WTC11 (cell line): ENCODE measurements around the gene MREG. TPM values are rescaled to one million over a fixed set of nuclear protein-coding genes. Genes with fewer than 3 reads are reported as not detected.
A peak's percentile ranks its signal among the peaks of the same experiment; 100 is the strongest.

Source experiments
- ATAC-seq: fragments of 200-7000 bp; cut with Tn5 transposase; 2 replicates; pipeline ENCODE4 v1.10.0; 2021; ENCODE audit warnings: mild to moderate bottlenecking, moderate library complexity
- CTCF ChIA-PET: fragments of 300-600 bp; sonication (Branson Sonifier 250); formaldehyde crosslinking; loops from one replicate; lab custom pipeline; 2021; ENCODE audit warnings: antibody characterized with exemption; lab: Charles Lee
- POLR2A ChIA-PET: fragments of 350-600 bp; sonication (Branson Sonifier 250); formaldehyde crosslinking; loops from one replicate; lab custom pipeline; 2021; ENCODE audit warnings: antibody characterized with exemption; lab: Charles Lee
- DNase-seq: peaks from one replicate; pipeline ENCODE4 v3.0.0; 2021; ENCODE audit warnings: low spot score
- H3K27ac Mint-ChIP-seq: 2 replicates; pipeline ENCODE4 v1.8.0; 2021; ENCODE audit warnings: mixed read lengths
- H3K27me3 Mint-ChIP-seq: 2 replicates; pipeline ENCODE4 v1.8.0; 2021; ENCODE audit warnings: low read depth, mild to moderate bottlenecking, moderate library complexity, mixed read lengths
- H3K36me3 Mint-ChIP-seq: 2 replicates; pipeline ENCODE4 v1.8.0; 2021; ENCODE audit warnings: mixed read lengths
- H3K4me1 Mint-ChIP-seq: 2 replicates; pipeline ENCODE4 v1.8.0; 2022; ENCODE audit warnings: mixed read lengths
- H3K4me3 Mint-ChIP-seq: 2 replicates; pipeline ENCODE4 v1.8.0; 2021; ENCODE audit warnings: mild to moderate bottlenecking, moderate library complexity, mixed read lengths
- H3K9me3 Mint-ChIP-seq: 2 replicates; pipeline ENCODE4 v1.8.0; 2021; ENCODE audit warnings: mixed read lengths
- CDX4 ChIP-seq: fragments of 250-450 bp; sonication (Bioruptor Pico); IDR thresholded peaks from 2 replicates; pipeline ENCODE4 v1.9.0; 2021; ENCODE audit warnings: moderate library complexity, mild to moderate bottlenecking, inconsistent platforms, borderline replicate concordance
- FOXJ3 ChIP-seq: sonication (generic); formaldehyde crosslinking; IDR thresholded peaks from 2 replicates; pipeline ENCODE4 v1.9.0; 2021; ENCODE audit warnings: missing genetic modification reagents, mild to moderate bottlenecking, borderline replicate concordance
- FOXP1 ChIP-seq: sonication (generic); formaldehyde crosslinking; IDR thresholded peaks from 2 replicates; pipeline ENCODE4 v1.8.0; 2022; ENCODE audit warnings: missing genetic modification reagents, mild to moderate bottlenecking, moderate library complexity, borderline replicate concordance
- HMGA2 ChIP-seq: fragments of 250-450 bp; sonication (Bioruptor Pico); IDR thresholded peaks from 2 replicates; pipeline ENCODE4 v1.4.0; 2021; ENCODE audit warnings: mild to moderate bottlenecking, moderate library complexity
- IRF2 ChIP-seq: sonication (generic); formaldehyde crosslinking; IDR thresholded peaks from 2 replicates; pipeline ENCODE4 v1.8.0; 2022; ENCODE audit warnings: low read depth, missing genetic modification reagents, borderline replicate concordance
- JUN ChIP-seq: sonication (generic); formaldehyde crosslinking; IDR thresholded peaks from 2 replicates; pipeline ENCODE4 v1.8.0; 2023; ENCODE audit warnings: mild to moderate bottlenecking, missing genetic modification reagents
- NR1H2 ChIP-seq: sonication (generic); formaldehyde crosslinking; IDR thresholded peaks from 2 replicates; pipeline ENCODE4 v1.9.0; 2021; ENCODE audit warnings: mild to moderate bottlenecking, moderate library complexity, missing genetic modification reagents
- NR3C1 ChIP-seq: sonication (generic); formaldehyde crosslinking; conservative IDR thresholded peaks from 2 replicates; pipeline ENCODE4 v1.8.1; 2023; ENCODE audit warnings: low read depth, mild to moderate bottlenecking, missing genetic modification reagents
- OVOL2 ChIP-seq: fragments of 250-450 bp; sonication (Bioruptor Pico); IDR thresholded peaks from 2 replicates; pipeline ENCODE4 v1.9.0; 2021; ENCODE audit warnings: mild to moderate bottlenecking, borderline replicate concordance
- SMAD4 ChIP-seq: sonication (generic); formaldehyde crosslinking; IDR thresholded peaks from 2 replicates; pipeline ENCODE4 v1.8.0; 2022; ENCODE audit warnings: mild to moderate bottlenecking, missing genetic modification reagents
- SOX15 ChIP-seq: fragments of 250-450 bp; sonication (Bioruptor Pico); IDR thresholded peaks from 2 replicates; pipeline ENCODE4 v1.9.0; 2021; ENCODE audit warnings: mild to moderate bottlenecking
- TCF7 ChIP-seq: sonication (generic); formaldehyde crosslinking; IDR thresholded peaks from 2 replicates; pipeline ENCODE4 v1.8.0; 2022; ENCODE audit warnings: mild to moderate bottlenecking, low read depth, missing genetic modification reagents, moderate library complexity
- TP53 ChIP-seq: sonication (generic); formaldehyde crosslinking; IDR thresholded peaks from 2 replicates; pipeline ENCODE4 v1.8.1; 2023; ENCODE audit warnings: mild to moderate bottlenecking, missing genetic modification reagents
- ZBTB21 ChIP-seq: sonication (generic); formaldehyde crosslinking; IDR thresholded peaks from 2 replicates; pipeline ENCODE4 v1.8.1; 2023; ENCODE audit warnings: mild to moderate bottlenecking, missing genetic modification reagents, borderline replicate concordance
- ZNF121 ChIP-seq: sonication (generic); formaldehyde crosslinking; IDR thresholded peaks from 2 replicates; pipeline ENCODE4 v1.8.0; 2023; ENCODE audit warnings: missing genetic modification reagents
- ZNF219 ChIP-seq: sonication (generic); formaldehyde crosslinking; IDR thresholded peaks from 2 replicates; pipeline ENCODE4 v1.8.0; 2023; ENCODE audit warnings: missing genetic modification reagents, mild to moderate bottlenecking, borderline replicate concordance
- ZNF671 ChIP-seq: fragments of 250-450 bp; sonication (Bioruptor Pico); IDR thresholded peaks from 2 replicates; pipeline ENCODE4 v1.8.0; 2021; ENCODE audit warnings: mild to moderate bottlenecking
- total RNA-seq: library from RNA; stranded (reverse); gene quantifications from 3 replicates; pipeline ENCODE4 v1.2.3, GENCODE V29; 2021
- TF ChIP-seq, protein P1 (sequence below): sonication (generic); formaldehyde crosslinking; IDR thresholded peaks from 2 replicates; pipeline ENCODE4 v1.8.1; 2022; ENCODE audit warnings: mild to moderate bottlenecking, missing genetic modification reagents, moderate library complexity, borderline replicate concordance
- TF ChIP-seq, protein P2 (sequence below): sonication (generic); formaldehyde crosslinking; IDR thresholded peaks from 2 replicates; pipeline ENCODE4 v1.8.1; 2023; ENCODE audit warnings: mild to moderate bottlenecking, moderate library complexity, missing genetic modification reagents
- TF ChIP-seq, protein P3 (sequence below): sonication (generic); formaldehyde crosslinking; IDR thresholded peaks from 2 replicates; pipeline ENCODE4 v1.8.1; 2023; ENCODE audit warnings: mild to moderate bottlenecking, missing genetic modification reagents, moderate library complexity
- TF ChIP-seq, protein P4 (sequence below): sonication (generic); formaldehyde crosslinking; IDR thresholded peaks from 2 replicates; pipeline ENCODE4 v1.8.1; 2022; ENCODE audit warnings: low read depth, mild to moderate bottlenecking, moderate library complexity, missing genetic modification reagents, borderline replicate concordance
- TF ChIP-seq, protein P5 (sequence below): sonication (generic); formaldehyde crosslinking; IDR thresholded peaks from 2 replicates; pipeline ENCODE4 v1.8.0; 2023; ENCODE audit warnings: mild to moderate bottlenecking, missing genetic modification reagents
- TF ChIP-seq, protein P6 (sequence below): fragments of 250-450 bp; sonication (Bioruptor Pico); IDR thresholded peaks from 2 replicates; pipeline ENCODE4 v2.1.2; 2022; ENCODE audit warnings: mild to moderate bottlenecking, moderate library complexity
- TF ChIP-seq, protein P7 (sequence below): sonication (generic); formaldehyde crosslinking; IDR thresholded peaks from 2 replicates; pipeline ENCODE4 v1.8.1; 2023; ENCODE audit warnings: mild to moderate bottlenecking, missing genetic modification reagents, moderate library complexity

Gene MREG
- total RNA-seq, 1 experiment from 2014 or later, result 23.8 TPM

GRCh38 chr2:215898363-215898762 lies 115.0 kb downstream of the MREG start:
- ChIA-PET CTCF (no interaction called here), POLR2A (no interaction called here)
- DNase-seq (no peak), ATAC-seq (no peak)
- Mint-ChIP-seq H3K4me1 (peaks cover 4% of the 10 kb centered on the region; the same call in 1 of the 2 replicates), H3K36me3 (peaks cover 11% of the 10 kb centered on the region), H3K4me3 (no peak overlapping the region), H3K27me3 (peaks cover 6% of the 10 kb centered on the region; the same call in 1 of the 2 replicates), H3K27ac (no peak overlapping the region), H3K9me3 (peaks cover 11% of the 10 kb centered on the region)
- TF ChIP-seq ZNF671 (CRISPR knock-in tag) (no peak), TP53 (CRISPR knock-in tag) (no peak), SOX15 (CRISPR knock-in tag) (no peak), CDX4 (CRISPR knock-in tag) (no peak), TCF7 (CRISPR knock-in tag) (no peak), JUN (CRISPR knock-in tag) (no peak), IRF2 (CRISPR knock-in tag) (no peak), FOXJ3 (CRISPR knock-in tag) (no peak), HMGA2 (CRISPR knock-in tag) (no peak), FOXP1 (CRISPR knock-in tag) (no peak), ZNF121 (CRISPR knock-in tag) (no peak)
- TF ChIP-seq, protein P1, sequence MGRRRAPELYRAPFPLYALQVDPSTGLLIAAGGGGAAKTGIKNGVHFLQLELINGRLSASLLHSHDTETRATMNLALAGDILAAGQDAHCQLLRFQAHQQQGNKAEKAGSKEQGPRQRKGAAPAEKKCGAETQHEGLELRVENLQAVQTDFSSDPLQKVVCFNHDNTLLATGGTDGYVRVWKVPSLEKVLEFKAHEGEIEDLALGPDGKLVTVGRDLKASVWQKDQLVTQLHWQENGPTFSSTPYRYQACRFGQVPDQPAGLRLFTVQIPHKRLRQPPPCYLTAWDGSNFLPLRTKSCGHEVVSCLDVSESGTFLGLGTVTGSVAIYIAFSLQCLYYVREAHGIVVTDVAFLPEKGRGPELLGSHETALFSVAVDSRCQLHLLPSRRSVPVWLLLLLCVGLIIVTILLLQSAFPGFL (CRISPR knock-in tag), result no peak
- TF ChIP-seq, protein P2, sequence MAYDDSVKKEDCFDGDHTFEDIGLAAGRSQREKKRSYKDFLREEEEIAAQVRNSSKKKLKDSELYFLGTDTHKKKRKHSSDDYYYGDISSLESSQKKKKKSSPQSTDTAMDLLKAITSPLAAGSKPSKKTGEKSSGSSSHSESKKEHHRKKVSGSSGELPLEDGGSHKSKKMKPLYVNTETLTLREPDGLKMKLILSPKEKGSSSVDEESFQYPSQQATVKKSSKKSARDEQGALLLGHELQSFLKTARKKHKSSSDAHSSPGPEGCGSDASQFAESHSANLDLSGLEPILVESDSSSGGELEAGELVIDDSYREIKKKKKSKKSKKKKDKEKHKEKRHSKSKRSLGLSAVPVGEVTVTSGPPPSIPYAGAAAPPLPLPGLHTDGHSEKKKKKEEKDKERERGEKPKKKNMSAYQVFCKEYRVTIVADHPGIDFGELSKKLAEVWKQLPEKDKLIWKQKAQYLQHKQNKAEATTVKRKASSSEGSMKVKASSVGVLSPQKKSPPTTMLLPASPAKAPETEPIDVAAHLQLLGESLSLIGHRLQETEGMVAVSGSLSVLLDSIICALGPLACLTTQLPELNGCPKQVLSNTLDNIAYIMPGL, result no peak
- TF ChIP-seq, protein P3, sequence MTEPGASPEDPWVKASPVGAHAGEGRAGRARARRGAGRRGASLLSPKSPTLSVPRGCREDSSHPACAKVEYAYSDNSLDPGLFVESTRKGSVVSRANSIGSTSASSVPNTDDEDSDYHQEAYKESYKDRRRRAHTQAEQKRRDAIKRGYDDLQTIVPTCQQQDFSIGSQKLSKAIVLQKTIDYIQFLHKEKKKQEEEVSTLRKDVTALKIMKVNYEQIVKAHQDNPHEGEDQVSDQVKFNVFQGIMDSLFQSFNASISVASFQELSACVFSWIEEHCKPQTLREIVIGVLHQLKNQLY, result no peak
- TF ChIP-seq, protein P4, sequence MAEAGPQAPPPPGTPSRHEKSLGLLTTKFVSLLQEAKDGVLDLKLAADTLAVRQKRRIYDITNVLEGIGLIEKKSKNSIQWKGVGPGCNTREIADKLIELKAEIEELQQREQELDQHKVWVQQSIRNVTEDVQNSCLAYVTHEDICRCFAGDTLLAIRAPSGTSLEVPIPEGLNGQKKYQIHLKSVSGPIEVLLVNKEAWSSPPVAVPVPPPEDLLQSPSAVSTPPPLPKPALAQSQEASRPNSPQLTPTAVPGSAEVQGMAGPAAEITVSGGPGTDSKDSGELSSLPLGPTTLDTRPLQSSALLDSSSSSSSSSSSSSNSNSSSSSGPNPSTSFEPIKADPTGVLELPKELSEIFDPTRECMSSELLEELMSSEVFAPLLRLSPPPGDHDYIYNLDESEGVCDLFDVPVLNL (CRISPR knock-in tag), result no peak

DNA sequence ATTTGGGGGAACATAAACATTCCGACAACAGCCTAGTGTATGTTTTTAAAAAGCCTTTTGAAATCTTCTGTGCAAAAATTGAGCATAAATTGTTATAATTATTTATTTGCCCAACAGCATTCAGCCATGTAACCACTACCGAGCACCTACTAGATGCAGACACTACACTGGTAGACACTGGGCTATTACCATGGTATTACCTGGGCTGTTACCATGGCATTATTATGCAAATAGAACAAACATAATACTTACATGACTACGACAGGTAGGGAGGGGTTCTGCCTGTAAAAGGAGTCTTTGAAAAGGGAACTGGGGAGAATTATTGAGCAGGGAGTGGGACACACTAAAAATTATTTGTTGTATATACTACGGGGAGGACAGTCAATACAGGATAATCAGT lies 116.4 kb downstream of the MREG start:
- DNase-seq, result no peak
- ChIA-PET CTCF (no interaction called here), POLR2A (no interaction called here)
- Mint-ChIP-seq H3K27ac (no peak overlapping the region), H3K36me3 (peaks cover 11% of the 10 kb centered on the region), H3K4me1 (peaks cover 4% of the 10 kb centered on the region; the same call in 1 of the 2 replicates), H3K27me3 (peaks cover 6% of the 10 kb centered on the region; the same call in 1 of the 2 replicates), H3K9me3 (peaks cover 11% of the 10 kb centered on the region), H3K4me3 (no peak overlapping the region)
- ATAC-seq, result peak; percentile 55
- no peak for TF ChIP-seq FOXP1 (CRISPR knock-in tag)
- no peak for TF ChIP-seq OVOL2 (CRISPR knock-in tag)
- TF ChIP-seq, protein P5, sequence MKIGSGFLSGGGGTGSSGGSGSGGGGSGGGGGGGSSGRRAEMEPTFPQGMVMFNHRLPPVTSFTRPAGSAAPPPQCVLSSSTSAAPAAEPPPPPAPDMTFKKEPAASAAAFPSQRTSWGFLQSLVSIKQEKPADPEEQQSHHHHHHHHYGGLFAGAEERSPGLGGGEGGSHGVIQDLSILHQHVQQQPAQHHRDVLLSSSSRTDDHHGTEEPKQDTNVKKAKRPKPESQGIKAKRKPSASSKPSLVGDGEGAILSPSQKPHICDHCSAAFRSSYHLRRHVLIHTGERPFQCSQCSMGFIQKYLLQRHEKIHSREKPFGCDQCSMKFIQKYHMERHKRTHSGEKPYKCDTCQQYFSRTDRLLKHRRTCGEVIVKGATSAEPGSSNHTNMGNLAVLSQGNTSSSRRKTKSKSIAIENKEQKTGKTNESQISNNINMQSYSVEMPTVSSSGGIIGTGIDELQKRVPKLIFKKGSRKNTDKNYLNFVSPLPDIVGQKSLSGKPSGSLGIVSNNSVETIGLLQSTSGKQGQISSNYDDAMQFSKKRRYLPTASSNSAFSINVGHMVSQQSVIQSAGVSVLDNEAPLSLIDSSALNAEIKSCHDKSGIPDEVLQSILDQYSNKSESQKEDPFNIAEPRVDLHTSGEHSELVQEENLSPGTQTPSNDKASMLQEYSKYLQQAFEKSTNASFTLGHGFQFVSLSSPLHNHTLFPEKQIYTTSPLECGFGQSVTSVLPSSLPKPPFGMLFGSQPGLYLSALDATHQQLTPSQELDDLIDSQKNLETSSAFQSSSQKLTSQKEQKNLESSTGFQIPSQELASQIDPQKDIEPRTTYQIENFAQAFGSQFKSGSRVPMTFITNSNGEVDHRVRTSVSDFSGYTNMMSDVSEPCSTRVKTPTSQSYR, result no peak
- no peak for TF ChIP-seq NR3C1 (CRISPR knock-in tag)
- TF ChIP-seq, protein P6, sequence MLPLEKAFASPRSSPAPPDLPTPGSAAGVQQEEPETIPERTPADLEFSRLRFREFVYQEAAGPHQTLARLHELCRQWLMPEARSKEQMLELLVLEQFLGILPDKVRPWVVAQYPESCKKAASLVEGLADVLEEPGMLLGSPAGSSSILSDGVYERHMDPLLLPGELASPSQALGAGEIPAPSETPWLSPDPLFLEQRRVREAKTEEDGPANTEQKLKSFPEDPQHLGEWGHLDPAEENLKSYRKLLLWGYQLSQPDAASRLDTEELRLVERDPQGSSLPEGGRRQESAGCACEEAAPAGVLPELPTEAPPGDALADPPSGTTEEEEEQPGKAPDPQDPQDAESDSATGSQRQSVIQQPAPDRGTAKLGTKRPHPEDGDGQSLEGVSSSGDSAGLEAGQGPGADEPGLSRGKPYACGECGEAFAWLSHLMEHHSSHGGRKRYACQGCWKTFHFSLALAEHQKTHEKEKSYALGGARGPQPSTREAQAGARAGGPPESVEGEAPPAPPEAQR (CRISPR knock-in tag), result no peak
- TF ChIP-seq ZNF671 (CRISPR knock-in tag), result no peak
- no peak for TF ChIP-seq HMGA2 (CRISPR knock-in tag)
- no peak for TF ChIP-seq ZNF219 (CRISPR knock-in tag)
- TF ChIP-seq ZBTB21 (CRISPR knock-in tag), result no peak
- no peak for TF ChIP-seq SMAD4 (CRISPR knock-in tag)
- TF ChIP-seq NR1H2 (CRISPR knock-in tag), result no peak
- TF ChIP-seq, protein P7, sequence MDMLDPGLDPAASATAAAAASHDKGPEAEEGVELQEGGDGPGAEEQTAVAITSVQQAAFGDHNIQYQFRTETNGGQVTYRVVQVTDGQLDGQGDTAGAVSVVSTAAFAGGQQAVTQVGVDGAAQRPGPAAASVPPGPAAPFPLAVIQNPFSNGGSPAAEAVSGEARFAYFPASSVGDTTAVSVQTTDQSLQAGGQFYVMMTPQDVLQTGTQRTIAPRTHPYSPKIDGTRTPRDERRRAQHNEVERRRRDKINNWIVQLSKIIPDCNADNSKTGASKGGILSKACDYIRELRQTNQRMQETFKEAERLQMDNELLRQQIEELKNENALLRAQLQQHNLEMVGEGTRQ, result no peak
